ENCODE results near the gene ABLIM3.

ABLIM3 gene

DNA sequence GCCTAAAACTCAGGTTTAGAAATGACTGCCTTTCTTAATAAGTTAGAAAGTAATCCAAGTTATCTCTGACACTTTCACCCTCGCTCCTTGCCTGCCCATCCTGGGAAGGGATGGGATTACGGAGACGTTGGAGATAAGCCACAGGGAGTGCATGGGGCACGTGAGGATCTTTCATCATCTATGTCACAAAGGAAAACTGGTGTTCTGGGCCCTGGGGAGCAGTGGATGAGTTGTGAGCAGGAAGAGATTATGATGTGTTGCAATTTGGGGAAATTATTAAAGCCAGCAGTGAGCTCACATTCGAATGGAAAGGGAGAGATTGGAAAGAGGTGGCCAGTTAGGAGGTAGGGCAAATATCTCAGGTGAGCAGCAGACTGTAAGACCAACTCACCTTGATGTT, 143.2 kb downstream of the ABLIM3 start:
- DNase-seq = no peak

DNA sequence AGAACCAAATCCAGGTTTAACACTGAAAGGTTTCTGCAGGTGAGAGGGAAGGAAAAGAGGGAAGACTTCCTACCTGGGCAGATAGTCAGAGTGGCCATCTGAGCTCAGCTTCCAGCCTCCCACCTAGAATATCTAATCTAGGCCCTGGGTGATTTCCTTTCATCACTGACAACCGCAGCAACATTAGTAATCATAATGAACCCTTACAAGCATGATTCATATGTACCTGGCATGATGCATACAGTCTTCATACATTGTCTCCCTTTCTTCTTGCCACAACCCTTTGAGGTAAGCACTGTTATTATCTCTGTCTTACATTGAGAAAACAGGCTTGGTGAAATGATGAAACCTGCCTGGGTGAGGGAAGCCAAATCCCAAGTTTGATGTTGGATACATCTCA, 143.9 kb downstream of the ABLIM3 start:
- DNase-seq = no peak

DNA sequence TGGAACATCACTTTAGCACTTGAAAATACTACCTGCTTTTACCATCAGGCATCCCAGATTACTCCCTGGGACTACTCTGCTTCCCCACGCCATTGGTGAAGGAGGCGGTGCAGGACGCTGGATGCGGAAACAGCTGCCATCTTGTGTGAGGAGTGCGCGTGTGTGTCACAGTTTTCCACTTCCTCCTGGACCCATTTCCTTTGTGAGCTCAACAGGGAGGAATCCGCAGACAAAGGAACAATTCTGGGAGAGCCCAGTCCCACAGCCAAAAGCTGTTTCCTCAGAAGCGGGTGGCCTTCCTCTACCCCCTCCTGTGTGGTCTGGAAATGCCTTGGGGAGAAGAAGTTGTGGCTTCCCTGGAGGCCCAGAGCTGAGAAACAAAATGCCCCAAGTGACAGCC, 147.1 kb downstream of the ABLIM3 start:
- no peak for DNase-seq

DNA sequence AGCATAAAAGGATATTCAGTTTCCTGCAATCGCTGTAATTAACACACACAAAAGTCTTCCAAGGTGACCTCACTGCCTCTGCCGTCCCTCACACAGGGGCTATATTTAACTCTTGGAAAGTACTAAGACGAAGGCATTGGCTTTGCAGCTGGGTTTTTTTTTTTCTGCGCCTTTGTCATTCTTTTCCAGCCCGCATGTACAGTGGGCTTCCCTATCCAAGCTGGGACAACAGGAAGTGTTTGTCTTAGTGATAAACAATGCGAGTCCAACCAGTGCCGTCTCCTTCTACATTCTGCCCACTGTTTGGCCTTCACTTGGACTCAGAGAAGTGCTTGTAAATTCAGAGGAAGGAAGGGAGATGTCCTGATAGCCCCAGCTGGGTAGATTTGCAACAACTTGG, 148.0 kb downstream of the ABLIM3 start:
- no peak for DNase-seq

DNA sequence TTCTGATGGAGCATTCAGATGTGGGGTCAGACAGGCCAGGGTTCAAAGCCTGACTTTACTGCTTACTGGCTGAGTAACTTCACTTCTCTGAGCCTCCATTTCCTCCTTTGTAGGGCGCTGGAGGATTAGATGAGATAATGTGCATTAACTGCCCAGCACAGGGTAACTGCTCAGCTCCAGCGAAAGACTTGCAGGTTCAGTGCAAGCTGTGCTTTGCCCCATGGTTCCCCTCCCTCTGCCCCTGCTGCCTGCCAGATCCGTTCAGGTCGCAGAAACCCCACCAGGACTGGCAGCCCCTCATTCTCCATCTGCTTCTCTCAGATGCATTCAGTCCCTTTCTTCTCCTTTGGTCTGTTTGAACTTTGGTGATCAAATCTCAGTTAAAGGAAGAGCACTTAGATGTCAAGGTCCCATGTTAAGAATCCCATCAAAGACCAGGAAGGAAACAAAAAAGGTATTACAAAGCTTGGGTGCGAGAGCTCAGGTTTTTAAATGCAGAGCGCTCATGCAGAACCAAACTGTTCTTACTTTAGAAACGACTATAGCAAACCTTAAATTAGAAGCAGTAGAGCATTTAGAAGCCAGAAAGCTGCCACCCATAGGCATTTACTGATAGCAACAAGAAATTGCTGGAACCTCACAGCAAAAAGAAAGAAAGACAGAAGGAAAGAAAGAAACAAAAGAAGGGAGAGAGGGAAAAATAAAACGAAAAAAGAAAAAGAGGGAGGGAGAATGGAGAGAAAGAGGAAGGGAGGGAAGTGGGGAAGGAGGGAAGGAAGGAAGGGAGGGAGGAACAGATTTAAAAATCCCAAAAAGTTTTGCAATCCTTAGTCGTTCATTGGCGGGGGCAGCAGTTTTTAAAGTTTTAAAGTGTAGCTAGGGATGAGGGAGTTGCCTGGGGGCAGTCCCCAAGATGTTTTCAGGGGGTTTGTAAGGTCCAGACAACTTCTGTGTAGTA, 153.9 kb downstream of the ABLIM3 start:
- DNase-seq = no peak

DNA sequence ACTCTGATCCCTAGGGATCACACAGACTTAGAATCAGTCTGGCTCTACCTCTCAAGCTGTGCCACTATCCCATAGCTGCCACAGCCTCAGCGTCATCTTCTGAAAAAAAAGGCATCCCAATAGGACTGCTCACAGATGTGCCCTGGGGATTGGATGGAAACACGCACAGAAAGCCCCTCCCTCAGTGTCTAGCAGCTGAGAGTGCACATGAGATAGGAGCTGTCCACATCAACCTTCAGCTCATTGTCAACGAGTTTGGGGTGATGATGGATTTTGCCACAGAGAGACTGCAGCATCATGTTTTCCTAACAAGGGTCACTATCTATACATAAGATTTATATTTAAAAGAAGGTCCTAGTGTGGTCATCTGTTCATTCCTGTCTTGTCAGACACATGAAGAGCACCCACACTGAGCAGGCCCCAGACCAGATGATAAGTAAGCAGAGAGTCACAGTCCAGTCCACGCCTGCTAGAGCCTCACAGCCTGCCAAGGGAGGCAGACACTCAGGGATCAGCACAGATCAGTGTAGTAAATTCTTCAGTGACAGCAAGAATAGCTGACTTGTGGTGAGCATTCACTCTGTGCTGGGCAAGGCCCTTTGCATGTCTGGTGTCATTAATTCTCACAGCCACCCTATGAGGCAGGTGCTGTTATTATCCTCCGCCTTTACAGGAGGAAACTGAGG, 156.2 kb downstream of the ABLIM3 start:
- DNase-seq = no peak

DNA sequence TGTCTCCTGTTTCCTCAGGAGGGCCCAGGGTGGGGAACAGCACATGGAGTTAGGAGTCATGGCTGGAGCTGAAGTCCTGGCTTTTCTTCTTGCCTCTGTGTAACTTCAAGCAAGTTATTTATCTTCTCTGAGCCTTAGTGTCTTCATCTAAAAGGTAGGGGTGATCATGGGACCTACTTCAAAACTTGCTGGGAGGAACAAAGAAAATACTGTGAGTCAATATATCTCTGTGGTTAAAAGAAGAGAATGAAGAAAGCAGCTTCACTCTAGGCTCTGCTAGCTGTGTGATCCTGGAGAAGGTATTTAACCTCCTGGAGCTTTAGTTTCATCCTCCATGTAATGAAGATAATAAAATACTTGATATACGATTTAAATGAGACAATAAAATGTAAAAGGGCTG, 156.9 kb downstream of the ABLIM3 start:
- no peak for DNase-seq

DNA sequence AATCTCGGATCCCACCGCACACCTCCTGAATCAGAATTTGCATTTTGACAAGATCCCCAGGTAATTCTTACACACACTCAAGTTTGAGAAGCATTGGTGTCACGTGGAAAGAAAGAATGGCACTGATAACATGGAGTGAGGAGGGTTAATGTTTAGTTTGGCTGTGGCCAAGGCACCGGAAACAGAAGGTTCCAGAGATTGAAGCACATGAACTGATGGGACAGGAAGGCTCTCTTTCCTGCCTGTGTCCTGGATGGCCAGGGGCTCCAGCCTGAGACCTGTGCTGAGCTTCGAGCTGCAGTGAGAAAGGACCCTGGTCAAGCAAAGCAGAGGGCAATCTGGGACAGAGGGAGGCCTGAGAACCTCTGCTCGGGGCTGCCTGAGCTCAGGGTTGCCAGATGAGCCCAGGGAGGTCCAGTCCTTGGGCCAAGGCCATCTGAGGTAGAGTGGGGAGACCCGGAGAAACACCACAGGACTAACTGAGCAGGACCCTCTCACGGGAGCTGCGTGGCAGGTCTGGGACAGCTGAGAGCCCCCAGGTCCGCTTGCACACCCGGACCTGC, 157.6 kb downstream of the ABLIM3 start:
- no peak for DNase-seq

DNA sequence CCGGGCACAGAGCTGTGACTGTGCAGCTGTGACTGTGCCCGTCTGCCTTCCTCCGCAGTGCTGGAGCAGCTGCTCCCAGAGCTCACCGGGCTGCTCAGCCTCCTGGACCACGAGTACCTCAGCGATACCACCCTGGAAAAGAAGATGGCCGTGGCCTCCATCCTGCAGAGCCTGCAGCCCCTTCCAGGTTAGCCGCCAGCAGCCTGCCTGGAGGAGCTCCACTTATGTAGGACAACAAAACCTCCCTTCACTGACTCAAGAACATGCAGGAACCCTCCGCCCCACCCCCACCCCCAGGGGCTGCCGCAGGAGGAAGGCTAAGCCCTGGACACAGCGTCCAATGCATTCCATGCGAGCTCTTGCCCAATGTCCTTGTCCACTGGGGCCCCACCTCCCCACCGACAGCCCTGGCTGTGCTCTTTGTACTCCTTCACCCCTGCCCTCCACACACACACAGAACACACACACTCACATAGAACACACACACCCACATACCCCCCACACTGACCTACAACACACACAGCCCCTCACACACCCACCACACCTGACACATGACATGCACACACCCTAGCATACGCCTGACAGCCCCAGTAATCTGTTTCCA, 158.3 kb downstream of the ABLIM3 start:
- no peak for DNase-seq

DNA sequence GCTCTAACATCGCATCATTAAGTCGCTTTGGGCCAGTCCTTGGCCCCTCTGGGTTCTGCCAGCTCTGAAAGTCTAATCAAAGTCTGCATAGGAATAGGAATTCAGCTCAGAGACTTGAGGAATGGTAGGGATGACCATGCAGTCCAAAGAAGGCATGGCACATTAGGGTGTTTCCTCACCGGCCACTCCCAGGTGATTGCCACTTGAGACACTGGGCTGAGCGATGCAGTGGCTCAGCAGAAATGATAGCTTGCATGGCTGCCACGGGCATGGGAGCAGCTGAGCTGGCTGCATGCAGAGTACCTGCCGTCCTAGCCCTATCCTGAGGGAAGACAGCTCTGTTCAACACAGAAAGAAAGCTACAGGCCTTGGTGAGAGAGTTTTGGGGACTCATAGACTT, 159.1 kb downstream of the ABLIM3 start:
- no peak for DNase-seq

DNA sequence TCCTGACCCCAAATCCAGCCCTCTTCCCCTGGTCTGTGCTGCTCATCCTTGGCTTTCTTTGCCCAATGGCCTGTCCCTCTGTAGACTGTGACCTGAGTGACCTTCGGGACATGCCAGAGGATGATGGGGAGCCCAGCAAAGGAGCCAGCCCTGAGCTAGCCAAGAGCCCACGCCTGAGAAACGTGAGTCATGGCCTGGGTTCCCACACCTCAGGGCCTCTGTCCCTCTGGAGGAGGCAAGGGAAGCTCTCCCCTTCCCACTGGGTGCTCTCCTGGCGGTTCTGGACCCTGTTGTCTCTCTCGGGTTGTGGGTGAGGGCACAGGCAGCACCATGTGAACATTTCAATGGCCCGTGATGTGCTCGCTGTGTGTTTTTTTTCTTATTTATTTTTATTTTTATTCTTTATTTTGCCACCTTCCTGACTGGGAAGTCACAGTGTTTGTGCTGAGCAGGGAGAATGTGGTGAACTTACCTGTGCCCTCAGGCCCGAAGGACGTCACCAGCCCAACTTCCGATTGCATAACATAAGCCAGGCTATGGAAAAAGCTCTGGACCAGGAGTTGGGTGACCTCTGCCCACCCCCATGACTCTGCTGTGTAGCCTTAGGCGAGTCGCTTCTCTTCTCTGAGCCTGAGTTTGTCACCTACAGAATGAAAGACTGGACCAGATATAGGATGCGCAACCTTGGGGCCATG, 159.9 kb downstream of the ABLIM3 start:
- no peak for DNase-seq

DNA sequence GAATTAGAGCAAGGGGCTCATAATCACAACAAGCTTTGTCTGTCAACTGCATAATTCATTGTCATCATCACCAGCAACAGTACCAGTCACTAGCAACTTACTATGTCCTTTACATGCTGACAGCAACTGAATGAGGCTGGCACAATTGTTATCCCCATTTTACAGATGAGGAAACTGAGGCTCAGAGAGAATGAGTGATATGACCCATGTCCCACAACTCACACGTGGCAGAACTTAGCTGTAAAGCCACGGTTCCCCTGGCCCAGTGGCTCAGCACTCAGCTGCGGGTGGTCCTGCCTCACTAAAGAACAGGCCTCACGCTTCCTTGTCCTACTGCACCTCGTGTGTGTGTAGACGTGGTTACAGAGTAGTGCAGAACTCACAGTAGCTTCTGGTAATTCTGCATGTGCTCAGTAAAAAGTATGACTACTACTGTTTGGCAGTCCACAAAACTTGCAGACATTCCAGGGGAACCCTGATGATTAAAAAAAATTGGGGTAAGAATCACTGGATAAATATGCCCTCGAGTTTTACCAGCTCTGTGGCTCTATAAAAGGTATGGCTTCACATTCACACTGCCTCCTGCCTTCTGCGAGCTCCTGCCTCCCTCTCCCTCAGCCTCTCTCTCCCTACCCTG, 160.6 kb downstream of the ABLIM3 start:
- DNase-seq = no peak

DNA sequence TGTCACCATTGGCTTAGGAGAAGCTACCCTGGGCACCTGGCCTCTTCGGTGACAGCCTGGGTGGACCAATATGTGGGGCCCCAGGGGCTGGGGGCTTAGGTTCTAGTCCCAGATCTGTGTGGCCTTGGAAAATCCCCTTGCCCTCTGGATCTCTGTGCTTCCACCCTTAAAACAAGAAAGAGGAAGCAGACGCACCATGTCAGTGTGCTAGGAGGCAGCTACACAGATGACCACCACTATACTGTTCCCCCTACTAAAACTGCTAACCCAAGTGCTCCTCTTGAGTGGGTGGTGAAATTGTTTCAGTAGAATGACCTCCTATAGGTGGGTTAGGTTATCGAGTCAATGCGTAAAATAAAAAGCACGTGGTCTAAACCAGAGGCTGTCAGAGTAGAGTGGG, 161.3 kb downstream of the ABLIM3 start:
- DNase-seq = no peak

DNA sequence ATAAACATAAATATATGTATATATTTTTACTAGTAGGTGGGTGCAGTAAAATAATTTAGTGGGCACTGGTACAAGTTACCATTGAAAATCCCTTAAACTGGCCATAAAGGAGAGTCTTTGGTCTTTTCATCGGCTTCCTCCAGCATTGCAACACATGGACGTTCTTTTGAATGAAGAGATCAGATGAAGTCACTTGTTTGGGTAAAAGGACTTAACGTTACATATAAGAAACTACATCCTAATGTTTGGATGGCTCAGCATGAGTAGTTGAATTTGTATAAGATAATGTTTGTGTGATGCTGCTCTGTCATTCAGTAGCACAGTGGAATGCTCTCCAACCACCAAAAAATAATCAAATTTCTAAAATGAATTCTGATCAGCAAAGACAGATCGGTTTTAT, 161.9 kb downstream of the ABLIM3 start:
- no peak for DNase-seq

DNA sequence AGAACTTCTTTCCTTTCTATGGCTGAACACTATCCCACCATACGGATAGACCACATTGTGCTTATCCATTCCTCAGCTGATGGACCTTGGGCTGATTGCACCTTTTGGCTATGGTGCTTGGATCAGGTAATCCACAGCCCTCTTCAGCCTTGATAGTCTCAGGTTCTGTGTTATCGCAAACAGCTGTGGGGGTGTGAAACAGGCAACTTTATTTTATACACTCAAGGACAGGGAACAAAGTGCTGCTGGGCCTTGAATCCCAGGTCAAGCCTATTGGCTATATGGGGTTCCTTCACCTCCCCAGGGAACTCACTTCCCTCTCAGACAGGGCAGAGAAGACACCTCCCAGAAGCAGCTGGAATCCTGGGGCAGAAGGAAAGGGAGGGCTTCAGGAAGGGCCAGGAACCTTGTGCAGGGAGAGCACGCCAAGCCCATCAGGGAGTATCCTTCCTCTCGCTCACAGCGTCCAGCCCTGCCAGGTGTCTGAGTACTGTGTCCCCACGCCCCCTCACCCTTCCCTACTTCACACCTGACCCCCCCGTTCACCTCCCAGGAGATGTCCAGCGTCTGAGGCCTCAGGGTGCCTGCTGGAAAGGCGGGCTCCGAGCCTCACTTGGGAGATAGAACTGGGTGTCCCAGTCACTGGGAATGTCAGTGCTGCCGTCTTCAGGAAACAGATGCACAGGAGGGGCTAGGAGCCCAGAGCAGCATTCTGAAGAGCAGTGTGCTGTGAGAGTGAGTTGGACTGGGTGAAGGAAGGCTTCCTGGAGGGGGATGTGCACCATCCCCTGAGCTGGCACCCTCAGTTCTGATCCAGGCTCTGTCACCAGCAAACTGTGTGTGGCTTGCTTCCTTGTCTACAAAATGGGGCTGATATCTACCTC, 163.1 kb downstream of the ABLIM3 start:
- DNase-seq = no peak

DNA sequence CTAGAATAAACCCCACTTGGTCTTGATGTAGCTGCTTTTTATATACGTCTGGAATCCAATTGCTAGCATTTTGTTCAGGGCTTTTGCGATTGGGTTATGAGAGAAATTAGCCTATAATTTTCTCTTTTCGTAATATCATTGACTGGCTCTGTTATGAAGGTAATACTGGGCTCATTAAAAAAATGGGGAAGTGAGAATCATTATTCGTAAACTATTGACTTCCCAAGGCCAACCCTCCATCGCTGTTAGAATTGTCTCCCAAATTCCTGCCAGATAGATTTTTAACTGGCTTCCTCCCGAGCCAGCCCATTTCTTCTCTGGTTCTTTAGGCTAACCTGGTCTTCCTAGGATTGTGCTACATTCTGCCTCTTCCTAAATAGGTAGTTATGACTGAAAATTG, 168.1 kb downstream of the ABLIM3 start:
- no peak for DNase-seq

Measured in T-helper 9 cell (primary cell).